Stimulated activated CD8-positive, alpha-beta memory T cell treated with anti-CD3 and anti-CD28 coated beads, Interleukin-7, amount 100 ng/mL, for 1 hour (primary cell): Measurements from ENCODE around the gene ANKRD37.

Source experiments
- DNase-seq, 2 donors: peaks; one replicate each; pipeline ENCODE4 v3.0.0-alpha.2; 2020; ENCODE audit warnings: low read depth in 2 of 2

The ANKRD37 gene

DNA sequence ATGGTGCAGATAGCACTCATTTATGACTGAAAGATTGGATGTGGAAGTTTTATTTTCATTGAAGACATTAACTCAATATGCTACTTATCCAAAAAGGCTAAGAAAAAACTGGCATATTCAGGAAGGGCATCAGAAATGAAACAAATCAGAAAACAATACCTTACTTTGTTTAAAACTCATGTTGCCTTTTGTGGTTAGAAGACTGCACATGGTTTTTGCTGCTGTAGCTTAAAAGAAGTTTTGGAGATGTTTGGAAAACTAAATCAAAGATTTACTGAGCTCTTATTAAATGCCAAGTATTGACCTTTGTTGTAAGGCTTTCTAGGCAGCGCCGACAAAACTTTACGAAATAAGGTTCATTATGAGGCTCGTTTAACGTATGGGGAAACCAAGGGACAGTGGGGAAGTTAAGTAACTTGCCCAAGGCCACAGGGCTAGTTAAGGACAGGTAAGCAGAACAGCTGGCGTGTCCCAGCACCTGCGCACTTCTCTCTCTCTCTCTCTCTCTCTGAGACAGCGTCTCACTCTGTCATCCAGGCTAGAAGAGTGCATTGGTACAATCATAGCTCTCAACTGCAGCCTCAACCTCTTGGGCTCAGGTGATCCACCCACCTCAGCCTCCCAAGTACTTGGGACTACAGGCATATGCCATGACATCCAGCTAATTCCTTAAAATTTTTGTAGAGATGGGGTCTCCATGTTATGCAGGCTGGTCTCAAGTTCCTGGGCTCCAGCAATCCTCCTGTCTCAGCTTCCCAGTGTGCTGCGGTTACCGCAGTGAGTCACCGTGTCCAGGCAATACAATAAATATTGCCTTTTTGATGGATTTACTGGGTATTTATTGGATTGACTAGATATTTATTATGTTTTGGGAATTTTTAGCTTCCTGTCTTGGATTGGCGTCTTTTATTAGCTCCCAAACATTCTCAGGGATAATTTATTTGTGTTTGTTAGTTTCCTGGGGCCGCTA, 17.0 kb upstream of the ANKRD37 start:
- no peak for DNase-seq

DNA sequence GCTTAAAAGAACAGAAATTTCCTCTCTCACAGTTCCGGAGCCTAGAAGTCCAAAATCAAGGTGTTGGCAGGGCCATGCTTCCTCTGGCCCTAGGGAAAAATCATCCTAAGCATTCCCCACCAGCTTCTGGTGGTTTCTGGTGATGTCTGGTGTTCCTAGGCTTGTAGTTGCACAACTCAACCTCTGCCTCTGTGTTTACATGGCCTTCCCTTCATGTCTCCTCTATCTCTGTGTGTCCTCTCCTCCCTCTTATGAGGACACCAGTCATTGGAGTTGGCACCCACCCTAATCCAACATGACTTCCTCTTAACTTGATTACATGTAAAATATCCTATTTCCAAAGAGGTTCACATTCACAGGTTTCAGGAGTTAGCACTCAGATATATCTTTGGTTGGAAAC, 16.3 kb upstream of the ANKRD37 start:
- no peak for DNase-seq

DNA sequence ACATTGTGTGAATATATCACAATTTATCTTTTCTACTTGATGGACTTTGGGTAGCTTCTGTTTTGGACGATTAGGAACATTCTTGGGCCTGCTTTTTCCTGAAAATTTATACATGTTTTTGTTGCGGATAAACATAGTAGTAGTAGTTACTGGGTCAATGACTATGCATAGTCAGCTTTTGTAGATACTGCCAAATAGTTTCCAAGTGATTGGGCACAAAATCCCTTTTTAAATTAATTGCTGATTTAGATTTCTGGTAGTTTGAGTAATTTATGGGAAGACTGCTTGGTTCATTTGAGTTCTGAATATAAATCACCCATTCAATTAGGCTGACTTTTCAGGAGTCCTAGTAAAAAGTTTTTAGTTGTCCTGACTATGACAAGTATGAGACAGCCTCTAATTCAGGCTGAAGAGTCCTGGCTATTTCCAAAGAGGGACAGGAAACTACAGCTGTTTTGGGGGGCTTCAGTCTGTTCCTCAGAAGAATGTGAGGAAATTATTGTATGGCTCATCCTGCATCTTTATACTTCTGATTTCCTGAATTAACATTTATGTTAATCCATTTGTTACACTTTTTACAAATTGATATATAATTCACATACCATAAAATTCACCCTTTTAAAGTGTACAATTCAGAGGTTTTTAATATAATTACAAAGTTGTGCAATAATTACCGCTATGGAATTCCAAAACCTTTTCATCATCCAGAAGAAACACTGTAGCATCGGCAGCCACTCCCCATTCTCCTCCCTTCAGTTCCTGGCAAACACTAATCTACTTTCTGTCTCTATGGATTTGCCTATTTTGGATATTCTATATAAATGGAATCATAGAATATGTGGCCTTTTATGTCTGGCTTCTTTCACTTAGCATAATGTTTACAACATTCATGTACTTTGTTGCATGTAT, 15.1 kb upstream of the ANKRD37 start:
- DNase-seq = no peak

DNA sequence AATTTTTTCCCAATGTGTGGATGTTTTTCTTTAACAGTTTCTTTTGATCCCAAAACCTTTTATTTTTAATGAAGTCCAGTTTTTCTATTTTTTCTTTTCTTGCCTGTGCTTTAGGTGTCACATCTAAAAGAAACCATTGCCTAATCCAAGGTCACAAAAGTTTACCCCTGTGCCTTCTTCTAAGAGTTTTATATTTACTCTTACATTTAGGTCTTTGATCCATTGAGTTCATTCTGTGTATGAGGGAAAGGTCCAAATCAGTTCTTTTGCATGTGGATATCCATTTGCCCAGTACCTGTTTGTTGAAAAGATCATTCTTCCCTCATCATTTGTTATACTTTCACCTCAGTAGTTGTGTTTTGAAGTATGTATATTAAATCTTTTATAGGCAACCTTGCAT, 13.9 kb upstream of the ANKRD37 start:
- DNase-seq = no peak

DNA sequence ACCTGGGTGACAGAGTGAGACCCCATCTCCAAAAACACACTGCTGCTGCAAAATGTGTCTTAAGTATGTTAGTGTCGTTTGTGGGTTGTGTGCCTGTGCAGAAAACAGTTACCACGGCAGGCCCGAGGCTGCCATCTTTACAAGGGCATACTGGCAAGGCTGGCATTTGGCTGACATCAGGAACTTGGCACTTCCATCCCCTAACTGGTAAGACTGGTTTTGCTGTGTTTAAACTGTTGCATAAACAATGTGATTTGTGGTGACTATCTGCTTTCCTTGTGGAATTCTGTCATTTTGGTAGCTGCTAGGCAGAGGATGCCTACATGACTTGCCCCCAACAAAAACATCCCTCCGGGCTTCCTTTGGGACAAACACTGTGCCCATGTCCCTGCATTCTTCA, 13.2 kb upstream of the ANKRD37 start:
- DNase-seq = no peak

DNA sequence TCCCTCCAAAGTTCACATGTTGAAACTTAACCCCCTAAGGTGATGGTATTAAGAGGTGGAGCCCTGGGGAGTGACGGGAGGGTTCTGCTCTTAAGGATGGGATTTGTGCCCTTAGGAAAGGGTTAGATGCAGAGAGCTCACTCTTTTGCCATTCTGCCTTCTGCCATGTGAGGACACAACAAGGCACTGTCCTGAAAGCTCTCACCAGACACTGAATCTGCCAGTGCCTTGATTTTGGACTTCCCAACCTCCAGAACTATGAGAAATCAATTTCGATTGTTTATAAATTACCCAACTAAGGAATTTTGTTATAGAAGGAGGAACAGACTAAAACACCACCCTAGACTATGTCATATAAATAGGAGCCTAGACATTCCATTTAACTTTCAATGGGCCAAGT, 12.6 kb upstream of the ANKRD37 start:
- DNase-seq = no peak

DNA sequence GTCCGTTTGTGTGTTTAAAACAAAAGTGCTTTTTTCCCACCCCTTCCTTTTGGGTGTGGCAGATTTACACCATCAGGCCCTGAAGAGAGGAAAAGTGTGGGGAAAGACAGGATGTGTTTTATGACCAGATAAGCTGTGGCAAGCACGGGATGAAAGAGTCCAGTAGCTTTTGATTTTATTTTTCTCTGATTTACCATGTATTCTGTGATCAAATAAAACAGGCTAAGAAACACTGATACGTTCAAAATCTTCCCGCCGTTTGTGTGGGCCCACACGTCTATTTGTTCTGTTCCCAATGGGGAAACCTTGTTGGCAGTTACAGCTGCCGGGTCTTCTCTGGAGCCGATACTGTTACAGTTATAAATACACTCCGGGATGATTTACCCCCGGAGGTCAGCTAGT, 11.7 kb upstream of the ANKRD37 start:
- no peak for DNase-seq

DNA sequence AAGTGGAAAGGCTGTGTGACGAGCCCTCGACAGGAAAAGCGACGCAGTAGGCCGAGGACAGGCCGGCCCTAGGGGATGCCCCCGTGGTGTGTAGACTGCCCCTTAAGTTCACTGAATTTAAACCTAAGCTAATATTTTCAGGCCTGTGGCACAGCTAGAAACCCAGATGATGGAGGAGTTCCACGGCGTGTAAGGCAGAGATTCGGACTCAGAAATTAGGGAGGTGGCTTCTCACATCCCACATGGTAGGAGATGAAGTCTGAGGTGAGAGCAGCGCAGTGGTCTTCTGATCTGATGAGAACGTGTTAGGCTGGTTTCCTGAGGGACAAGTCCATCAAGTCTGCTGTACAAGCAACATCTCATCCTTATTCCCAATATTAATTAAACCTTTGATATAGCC, 8.7 kb upstream of the ANKRD37 start:
- no peak for DNase-seq

DNA sequence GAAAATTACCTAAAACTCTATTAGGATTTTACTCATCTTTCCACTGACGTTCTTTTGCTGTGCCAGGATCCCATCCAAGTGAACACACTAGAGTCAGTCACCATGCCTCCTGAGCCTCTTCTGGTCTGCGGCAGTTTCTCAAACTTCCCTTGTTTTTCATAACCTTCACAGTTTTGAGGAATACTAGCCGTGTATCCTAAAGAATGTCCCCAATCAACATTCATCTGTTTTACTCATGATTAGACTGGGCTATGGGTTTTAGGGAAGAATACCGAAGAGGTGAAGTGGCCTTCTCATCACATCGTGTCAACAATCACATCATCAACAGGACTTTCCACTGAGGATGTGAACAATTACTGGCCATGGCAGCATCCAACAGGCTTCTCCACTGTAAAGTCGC, 5.7 kb upstream of the ANKRD37 start:
- no peak for DNase-seq

DNA sequence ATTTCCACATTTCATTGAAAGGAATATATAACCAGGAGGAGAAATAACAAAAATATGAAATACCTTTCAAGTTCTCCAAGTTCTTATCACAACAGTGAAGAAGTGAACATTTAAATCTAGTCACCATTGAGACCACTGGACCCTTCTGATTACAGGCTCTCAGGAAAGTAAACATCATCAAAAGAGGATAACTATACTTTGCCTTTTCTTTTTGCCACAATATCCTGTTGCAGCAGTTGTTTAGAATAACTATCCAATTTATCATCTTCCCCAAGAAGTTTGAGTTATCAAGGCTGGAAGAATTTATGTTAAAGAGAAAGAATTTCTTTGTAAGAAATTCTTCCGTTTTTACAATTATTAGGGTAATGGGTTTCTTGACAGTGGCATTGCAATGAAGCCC, 4.5 kb upstream of the ANKRD37 start:
- DNase-seq = no peak

DNA sequence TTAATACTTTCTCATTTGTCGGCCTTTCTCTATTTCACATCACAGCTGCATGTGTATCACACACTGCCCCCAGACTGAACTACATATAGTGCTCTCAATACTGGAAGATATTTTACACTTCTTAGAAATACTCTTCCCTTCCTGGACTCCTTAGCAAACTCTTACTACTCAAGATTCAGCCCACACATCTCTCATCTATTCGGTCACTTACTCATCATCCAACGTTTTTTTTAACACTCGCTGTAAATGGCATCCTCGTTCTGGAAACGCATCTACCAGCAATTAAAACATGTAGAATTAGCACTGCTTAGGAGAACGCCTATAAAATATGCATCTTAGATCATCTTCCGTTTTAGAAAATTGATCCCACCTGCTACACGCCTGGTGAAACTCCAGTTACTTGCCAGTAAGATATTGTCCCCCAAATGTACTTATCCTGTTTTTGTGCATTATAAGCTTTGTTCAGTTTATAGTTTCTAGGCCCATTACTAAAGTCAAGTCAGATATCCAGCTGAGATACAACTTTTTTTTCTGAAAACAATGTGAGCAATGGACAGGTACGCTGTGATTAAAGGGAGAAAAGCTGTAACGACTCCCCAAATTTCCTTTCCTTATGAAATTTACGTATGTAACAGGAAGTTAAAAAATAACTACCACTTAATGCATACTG, 1.9 kb upstream of the ANKRD37 start:
- no peak for DNase-seq

DNA sequence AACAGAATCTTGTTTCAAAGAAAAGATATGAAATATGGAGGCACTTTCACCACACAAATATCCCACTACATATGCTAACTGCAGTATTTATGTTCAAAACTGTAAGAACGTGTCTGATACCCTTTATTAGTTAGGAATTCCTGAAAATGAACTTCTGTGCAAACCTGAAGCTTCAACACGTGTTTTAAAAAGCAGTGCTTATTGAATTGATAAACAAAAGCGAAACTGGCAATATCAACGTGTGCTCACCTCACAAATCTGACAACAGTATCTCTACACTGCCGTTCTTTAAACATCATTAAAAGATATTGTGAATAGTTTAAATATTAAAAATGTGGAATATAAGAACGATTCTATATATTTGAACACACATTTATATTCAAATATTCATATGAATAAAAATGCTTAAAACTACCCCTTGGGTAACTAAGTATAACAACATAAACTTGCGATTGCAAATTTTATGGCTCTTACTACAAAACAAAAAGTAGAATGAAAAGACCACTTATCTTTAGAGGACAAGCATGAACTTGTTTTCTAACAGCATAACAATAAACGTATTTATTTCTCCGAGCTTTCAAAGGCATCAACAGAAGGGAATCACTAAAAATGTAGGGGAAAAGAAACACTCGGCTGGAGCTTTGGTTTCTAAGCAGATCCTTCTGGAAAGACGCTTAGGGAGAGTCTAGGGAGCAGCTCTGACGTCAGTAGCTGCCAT, 1.2 kb upstream of the ANKRD37 start, which contains the start of gene LRP2BP:
LRP2BP (minus strand) TSS at position 687 of the 718 bp plus-strand sequence. CDS start 17,738 bp downstream, outside the sequence.
- DNase-seq = no peak

DNA sequence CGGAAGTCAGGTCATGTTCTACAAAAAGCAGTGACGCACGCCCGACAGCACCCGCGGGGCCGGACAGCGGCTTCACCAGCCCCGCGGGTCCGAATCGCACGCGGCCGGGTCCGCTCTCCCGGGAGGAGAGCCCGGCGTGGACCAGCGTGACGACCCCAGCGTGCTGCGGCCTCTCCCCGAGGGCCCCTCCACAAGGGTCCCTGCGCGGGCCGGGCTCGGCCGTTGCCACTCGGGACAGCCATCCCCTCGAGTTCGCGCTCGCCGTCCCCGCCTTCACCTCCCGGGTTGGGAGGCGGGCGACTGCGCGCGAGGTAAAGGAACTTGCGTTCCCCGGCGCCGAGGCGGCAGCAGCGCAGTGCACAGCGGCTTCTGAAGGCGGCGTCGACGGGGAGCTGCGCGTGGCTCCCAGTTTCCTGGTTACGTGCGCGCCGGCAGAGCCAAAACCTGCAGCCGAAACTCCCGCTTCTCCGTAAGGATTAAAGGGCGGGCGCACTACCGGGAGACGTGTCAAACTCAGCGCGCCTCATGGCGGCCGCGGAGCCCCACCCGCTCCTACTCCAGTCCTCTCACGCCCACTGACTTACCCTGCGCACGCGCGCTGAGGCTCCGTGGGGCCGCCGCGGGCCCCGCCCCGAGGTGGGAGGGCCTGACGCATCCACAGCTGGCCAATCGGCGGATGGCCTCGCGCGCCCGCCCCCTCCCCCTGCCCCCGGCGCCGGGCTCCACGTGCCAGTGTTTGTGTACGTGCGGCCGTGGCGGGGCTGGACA, 501 bp upstream of the ANKRD37 start:
- DNase-seq = peak; percentile 92 to 95

DNA sequence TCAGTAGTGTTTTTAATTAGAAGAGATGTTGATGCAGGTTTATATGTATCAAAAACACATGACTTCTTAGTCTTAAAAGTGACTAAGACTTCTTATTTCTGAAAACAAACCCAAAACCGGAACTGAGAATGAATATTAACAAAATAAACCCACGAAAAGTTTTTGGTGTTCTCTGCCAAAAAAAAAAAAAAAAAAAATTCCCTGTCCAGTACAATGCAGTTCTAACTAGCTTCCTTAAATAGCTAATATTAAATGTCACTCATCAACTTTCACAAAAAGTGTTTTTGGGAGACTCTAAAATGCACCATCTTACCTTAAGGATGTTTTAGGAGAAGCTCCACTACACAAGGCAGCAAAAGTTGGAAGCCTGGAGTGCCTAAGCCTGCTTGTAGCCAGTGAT, 2.0 kb downstream of the ANKRD37 start:
- DNase-seq = no peak

DNA sequence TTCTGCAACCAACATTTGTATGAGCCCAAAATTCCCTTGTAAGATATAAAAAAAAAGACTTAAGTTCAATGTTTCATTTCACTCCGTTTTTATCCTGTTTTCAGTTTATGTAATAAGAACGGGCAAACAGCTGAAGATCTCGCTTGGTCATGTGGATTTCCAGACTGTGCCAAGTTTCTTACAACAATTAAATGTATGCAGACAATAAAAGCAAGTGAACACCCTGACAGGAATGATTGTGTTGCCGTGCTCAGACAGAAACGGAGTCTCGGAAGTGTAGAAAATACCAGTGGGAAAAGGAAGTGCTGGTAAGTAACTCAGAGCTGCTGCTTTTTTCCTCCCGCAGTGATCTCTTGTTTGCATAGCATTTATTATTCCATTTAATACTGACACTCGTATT, 2.8 kb downstream of the ANKRD37 start:
- no peak for DNase-seq

DNA sequence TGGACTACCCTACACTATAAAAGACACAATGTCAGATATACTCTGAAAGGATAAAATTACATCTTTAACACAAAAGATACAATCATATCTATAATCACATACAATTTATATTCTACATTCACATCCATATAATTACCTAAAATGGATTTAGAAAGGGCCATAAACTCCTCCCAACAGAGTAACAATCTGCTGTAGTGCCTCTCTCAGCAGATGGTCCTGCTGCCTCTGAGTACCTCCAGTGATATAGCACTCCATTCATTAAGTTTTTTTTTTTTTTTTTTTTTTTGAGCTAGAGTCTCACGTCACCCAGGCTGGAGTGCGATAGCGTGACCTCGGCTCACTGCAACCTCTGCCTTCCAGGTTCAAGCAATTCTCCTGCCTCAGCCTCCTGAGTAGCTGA, 7.4 kb downstream of the ANKRD37 start:
- DNase-seq = no peak

DNA sequence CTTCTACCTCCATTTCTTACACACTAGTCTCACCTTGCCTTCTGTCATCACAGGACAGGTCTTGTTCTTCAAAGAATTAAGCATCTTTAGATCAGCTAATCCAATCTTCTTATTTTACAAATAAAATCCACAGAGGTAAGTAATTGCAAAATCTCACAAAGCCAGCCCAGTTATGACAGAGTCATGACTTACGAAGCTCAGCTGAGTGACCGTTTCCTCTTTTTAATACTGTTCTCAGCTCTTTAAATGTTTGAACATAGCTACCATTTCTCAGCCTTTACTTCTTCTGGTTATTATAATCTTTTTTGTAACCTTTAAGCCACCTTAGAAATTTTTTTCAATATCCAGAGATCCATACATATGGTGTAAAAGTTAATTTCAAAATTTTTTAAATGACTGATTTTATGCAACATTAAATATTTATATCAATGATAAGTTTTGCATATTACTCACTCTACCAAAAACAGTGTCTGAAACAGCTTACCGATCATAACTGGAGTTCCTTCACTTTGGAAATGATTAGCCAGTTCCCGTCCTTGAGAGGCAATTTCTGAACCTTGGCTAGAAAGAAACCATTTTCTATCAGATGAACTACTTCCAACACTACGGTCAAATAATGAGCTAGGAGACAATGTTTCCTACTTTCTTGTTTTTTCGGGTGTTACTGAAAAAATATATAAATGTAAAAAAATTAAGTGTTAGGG, 8.8 kb downstream of the ANKRD37 start:
- no peak for DNase-seq

DNA sequence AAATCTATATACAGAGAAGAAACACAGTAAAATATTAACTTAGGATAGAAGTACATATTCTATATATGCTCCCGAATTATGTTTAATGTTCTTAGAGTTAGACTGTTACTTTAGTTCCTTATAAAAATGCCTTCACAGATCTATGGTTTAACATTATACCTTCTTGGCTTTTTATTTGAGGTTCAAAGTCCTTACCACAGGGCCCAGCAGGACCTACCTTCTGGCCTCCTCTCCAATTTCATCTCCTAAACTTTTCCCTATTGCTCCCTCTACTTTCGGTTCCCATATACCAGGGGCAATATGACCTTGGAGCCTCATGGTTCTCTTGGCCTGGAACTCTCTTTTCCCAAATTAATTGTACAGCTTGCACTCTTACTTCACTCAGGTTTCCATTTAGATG, 11.8 kb downstream of the ANKRD37 start:
- DNase-seq = no peak

DNA sequence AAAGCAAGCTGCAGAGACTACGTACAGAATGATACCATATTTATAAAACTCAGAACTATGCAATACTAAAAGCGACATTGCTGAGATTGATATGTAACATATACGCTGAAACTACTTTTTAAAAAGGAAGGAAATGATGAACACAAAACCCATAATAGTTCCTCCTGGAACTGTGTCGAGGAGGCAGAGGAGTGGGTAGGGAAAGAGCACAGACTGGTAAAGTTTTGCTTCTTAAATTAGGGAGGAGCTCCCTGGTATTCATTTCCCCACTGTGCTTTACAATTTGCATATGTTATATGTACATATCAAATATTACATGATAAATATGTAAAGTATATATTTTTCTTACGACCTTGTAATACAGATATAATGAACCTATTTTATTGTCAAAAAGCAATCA, 15.2 kb downstream of the ANKRD37 start:
- no peak for DNase-seq

DNA sequence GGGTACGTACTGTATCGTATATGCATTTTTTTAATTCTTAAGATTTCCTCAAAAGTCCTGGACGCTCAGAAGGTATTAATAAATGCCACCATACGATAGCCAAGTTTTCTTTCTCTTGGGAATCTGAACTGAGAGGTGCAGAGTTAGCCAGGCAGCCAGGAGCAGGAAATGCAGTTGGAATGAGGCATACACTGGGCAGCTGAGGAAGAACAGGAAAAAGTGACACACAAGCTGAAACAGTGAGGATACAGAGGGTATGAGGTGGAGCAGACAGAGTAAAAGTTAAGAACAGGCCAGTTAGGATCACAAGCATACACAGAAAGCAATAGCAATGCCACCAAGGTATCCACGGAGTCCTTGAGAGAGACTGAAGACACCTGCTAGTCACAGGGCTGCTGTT, 15.8 kb downstream of the ANKRD37 start:
- DNase-seq = no peak
